Keratinocyte (primary cell): ENCODE data around the gene ENO3. TPM values are rescaled to one million over a fixed set of nuclear protein-coding genes. Genes with fewer than 3 reads are reported as not detected.

Experiments
- DNase-seq: peaks from one replicate; pipeline ENCODE4 v3.0.0-alpha.2; 2011; ENCODE audit warnings: low read depth, missing footprints, low spot score
- FAIRE-seq: peaks from 2 replicates; lab custom pipeline; 2011; peaks lifted over from hg19 to GRCh38; lab: Jason Lieb, UNC
- H2AFZ ChIP-seq: 2 replicates; pipeline ENCODE4 v1.6.0; 2012; ENCODE audit warnings: low read length, control low read depth, inconsistent platforms; ENCODE audit not compliant: control insufficient read depth
- H3K27ac ChIP-seq: 2 replicates; pipeline ENCODE4 v1.5.1; 2011; ENCODE audit warnings: low read length; ENCODE audit not compliant: control insufficient read depth, insufficient read depth
- H3K27me3 ChIP-seq: 3 replicates; pipeline ENCODE4 v1.6.0; 2011; ENCODE audit warnings: low read length; ENCODE audit not compliant: control insufficient read depth, insufficient read depth; ENCODE audit errors: extremely low read depth
- H3K36me3 ChIP-seq, 2 experiments: 2 replicates in 1 of 2; 3 replicates in 1 of 2; pipeline ENCODE4 v1.5.1; 2011; ENCODE audit warnings: low read length in 2 of 2, mild to moderate bottlenecking in 1 of 2; ENCODE audit not compliant: control insufficient read depth in 2 of 2, insufficient read depth in 2 of 2; ENCODE audit errors: extremely low read depth in 1 of 2
- H3K4me1 ChIP-seq: 3 replicates; pipeline ENCODE4 v1.5.1; 2011; ENCODE audit warnings: low read length; ENCODE audit not compliant: control insufficient read depth, insufficient read depth; ENCODE audit errors: extremely low read depth
- H3K4me2 ChIP-seq: 3 replicates; pipeline ENCODE4 v1.6.0; 2011; ENCODE audit warnings: low read depth, low read length; ENCODE audit not compliant: control insufficient read depth, insufficient read depth; ENCODE audit errors: extremely low read depth
- H3K4me3 ChIP-seq, 3 experiments: fragments of 200-600 bp in 1 of 3; sonication (generic) in 1 of 3; 2 replicates in 2 of 3; 3 replicates in 1 of 3; pipeline ENCODE4 v1.5.1; 2011 to 2016; ENCODE audit warnings: low read length in 3 of 3, mild to moderate bottlenecking in 3 of 3, control low read depth in 2 of 3, inconsistent platforms in 1 of 3, low read depth in 1 of 3, mixed read lengths in 1 of 3, mixed run types in 1 of 3, moderate library complexity in 1 of 3; ENCODE audit not compliant: control insufficient read depth in 2 of 3, insufficient read depth in 2 of 3; ENCODE audit errors: extremely low read depth in 1 of 3
- H3K79me2 ChIP-seq: 2 replicates; pipeline ENCODE4 v1.6.0; 2012; ENCODE audit warnings: low read length; ENCODE audit not compliant: control insufficient read depth, insufficient read depth
- H3K9ac ChIP-seq: 3 replicates; pipeline ENCODE4 v1.6.0; 2011; ENCODE audit warnings: low read length; ENCODE audit not compliant: control insufficient read depth, insufficient read depth; ENCODE audit errors: extremely low read depth
- H3K9me1 ChIP-seq: 3 replicates; pipeline ENCODE4 v1.6.0; 2011; ENCODE audit warnings: low read length; ENCODE audit not compliant: control insufficient read depth, insufficient read depth; ENCODE audit errors: extremely low read depth
- H3K9me3 ChIP-seq: 2 replicates; pipeline ENCODE4 v1.5.1; 2012; ENCODE audit warnings: low read depth, low read length; ENCODE audit not compliant: control insufficient read depth
- H4K20me1 ChIP-seq: 3 replicates; pipeline ENCODE4 v1.6.0; 2011; ENCODE audit warnings: low read length; ENCODE audit not compliant: control insufficient read depth, insufficient read depth; ENCODE audit errors: extremely low read depth
- CTCF ChIP-seq, 3 experiments: IDR thresholded peaks in 1 of 3; conservative IDR thresholded peaks in 1 of 3; optimal IDR thresholded peaks in 1 of 3; 2 replicates in 2 of 3; 3 replicates in 1 of 3; pipeline versions ENCODE3 to v1.5.1; 2011; ENCODE audit warnings: low read length in 3 of 3, mild to moderate bottlenecking in 3 of 3, moderate library complexity in 2 of 3, control low read depth in 1 of 3, inconsistent platforms in 1 of 3; ENCODE audit not compliant: insufficient read depth in 2 of 3; ENCODE audit errors: extremely low read depth in 1 of 3
- EZH2 ChIP-seq: IDR thresholded peaks from one replicate; pipeline ENCODE4 v1.6.1; 2012; ENCODE audit warnings: inconsistent platforms, mild to moderate bottlenecking, low read length, moderate library complexity
- dilution Hi-C: fragments of 300-500 bp; cut with MboI; formaldehyde crosslinking; loops from one replicate; pipeline ENCODE4 v1.7.0; 2020; ENCODE audit warnings: low sequenced_read_pairs; ENCODE audit not compliant: extremely low pct_ligation_motif_present
- polyA plus RNA-seq, 5 experiments: library from polyadenylated mRNA; depleted of rRNA in 3 of 5; stranded (reverse) in 3 of 5; stranded (forward) in 1 of 5; unstranded in 1 of 5; fragments of >200 nt; gene quantifications; 1 replicate in 1 of 5; 2 replicates in 3 of 5; 3 replicates in 1 of 5; pipeline versions ENCODE4 v1.2.1 to v1.2.3, GENCODE V29; 2011 to 2012; ENCODE audit warnings: missing spikeins in 2 of 5, low read depth in 1 of 5, low replicate concordance in 1 of 5

Gene ENO3
- polyA plus RNA-seq, 1 donor (not counting 4 experiments of a cell fraction or from before 2014, with no cell fraction given) = 2.4 TPM

DNA sequence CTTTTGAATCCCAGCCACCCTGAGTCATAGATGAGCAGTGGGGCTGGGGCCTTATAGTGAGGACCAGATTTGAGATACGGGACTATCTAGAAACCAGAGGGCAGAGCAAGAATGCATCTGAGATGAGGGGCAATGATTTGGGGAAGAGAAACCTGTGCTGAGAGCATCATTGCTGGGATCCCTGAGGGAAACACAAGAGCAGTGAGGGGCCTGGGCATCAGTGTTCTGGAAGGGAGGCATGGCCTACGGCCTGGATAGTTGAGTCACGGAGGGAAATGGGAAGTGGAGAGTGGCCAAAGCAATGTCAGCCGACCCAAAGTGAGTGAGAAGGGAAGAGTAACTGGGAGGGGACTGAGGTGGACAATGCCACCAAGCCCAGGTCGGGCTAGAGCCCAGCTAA is 31.4 kb downstream of the ENO3 start:
- no peak overlapping the region for H3K4me3 ChIP-seq
- no peaks in the 10 kb centered on the region for H4K20me1 ChIP-seq
- H3K27me3 ChIP-seq = no peaks in the 10 kb centered on the region
- no peaks in the 10 kb centered on the region for H3K9me3 ChIP-seq
- peaks cover 43 to 45% of the 10 kb centered on the region in 2 experiments for H3K36me3 ChIP-seq
- H3K27ac ChIP-seq = no peak overlapping the region
- TF ChIP-seq CTCF (optimal IDR thresholded peaks at IDR 0.05 in 1 of 3, IDR thresholded peaks at IDR 0.05 in 1 of 3, conservative IDR thresholded peaks at IDR 0.05 in 1 of 3; ENCODE audit: extremely low read depth in 1 of 3, insufficient read depth in 2 of 3, low read length in 3 of 3) = no peak
- no peak for TF ChIP-seq EZH2
- H3K9ac ChIP-seq = no peak overlapping the region
- no peak for DNase-seq
- FAIRE-seq = no peak
- H3K79me2 ChIP-seq = peaks cover 14% of the 10 kb centered on the region
- dilution Hi-C loops = no loop called here
- no peak overlapping the region for H2AFZ ChIP-seq
- no peak overlapping the region for H3K4me2 ChIP-seq
- peaks cover 5% of the 10 kb centered on the region for H3K4me1 ChIP-seq
- no peaks in the 10 kb centered on the region for H3K9me1 ChIP-seq

- Histone ChIP-seq H3K4me1 (peaks cover 9% of the 10 kb centered on the region), H3K4me2 (peak overlapping the region; percentile 69), H4K20me1 (no peaks in the 10 kb centered on the region), H3K9me3 (no peaks in the 10 kb centered on the region), H2AFZ (peak overlapping the region; percentile 82), H3K9ac (peak overlapping the region; percentile 77), H3K27ac (peak overlapping the region; percentile 58), H3K79me2 (peaks cover 14% of the 10 kb centered on the region), H3K27me3 (no peaks in the 10 kb centered on the region), H3K9me1 (no peaks in the 10 kb centered on the region), H3K36me3 (peaks cover 11 to 29% of the 10 kb centered on the region in 2 experiments), H3K4me3 (peak overlapping the region; percentile 75 to 91 (median 82))
- TF ChIP-seq EZH2 = no peak
- DNase-seq (no peak), FAIRE-seq (peak; percentile 63)
- dilution Hi-C loops = no loop called here
These were observed 35.5 kb downstream of the ENO3 start for GRCh38 chr17:4986403-4986802.
